NCI-H1694 treated with DMSO at 0.1 percent for 48 hours (cell line): ENCODE results near the gene SERINC3.
"Not testable (repeated sequence)": the region's sequence is repeated elsewhere in the genome, so short reads cannot be mapped to it uniquely, and the experiment has no call there.

Experiments used
- DNase-seq: peaks from one replicate; lab custom pipeline; 2025; lab: John Stamatoyannopoulos, UW

Gene SERINC3

DNA sequence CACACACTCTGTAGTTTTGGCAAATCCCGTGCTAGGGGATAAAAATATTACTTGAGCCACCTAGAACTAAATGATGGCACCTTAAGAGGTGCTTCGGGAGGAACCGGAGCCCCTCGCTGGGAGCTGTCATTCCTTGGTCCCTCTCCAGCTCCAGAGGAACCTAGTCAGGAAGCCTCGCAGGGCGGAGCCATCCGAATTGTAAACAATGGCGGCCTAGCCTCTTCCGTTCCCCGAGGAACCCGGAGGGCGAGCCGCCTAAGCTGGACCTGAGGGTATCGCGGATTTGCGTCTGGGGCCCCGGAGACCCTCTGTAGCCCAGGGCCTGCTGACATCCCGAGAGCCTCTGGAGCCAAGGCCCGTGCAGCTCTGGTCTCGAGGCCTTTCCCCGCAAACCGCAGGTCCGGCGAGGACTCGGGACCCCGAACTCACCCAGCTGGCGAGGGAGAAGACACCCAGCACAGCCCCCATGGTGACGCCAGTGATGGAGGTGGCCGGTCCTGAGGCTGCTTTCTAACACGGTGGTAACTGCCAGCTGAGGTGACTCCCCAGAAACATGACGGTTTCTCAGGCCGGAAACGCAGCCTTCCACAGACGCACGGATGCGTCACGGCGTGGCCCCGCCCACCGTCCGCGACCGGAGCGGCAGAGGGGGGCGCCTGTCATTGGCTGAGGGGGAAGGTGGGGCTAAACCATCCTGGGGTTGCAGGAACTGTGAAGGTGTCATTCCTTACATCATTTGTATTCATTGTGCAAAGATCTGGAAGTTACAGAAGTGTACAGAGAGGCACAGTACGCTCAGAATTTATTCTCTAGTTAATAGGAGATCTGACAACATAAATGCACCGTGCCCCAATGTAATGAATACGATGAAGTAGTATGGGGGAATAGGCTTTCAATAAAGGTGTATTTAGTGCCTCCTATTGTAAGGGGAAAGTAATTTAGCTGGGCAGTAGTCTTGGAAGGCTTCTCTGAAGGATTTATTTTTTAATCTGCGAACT is at the start of gene SERINC3:
Gene SERINC3, minus strand, starts transcription at position 587 of the 998 bp plus-strand sequence. Its CDS starts 119 bp downstream, at position 468.
- DNase-seq, result peak; percentile 68

DNA sequence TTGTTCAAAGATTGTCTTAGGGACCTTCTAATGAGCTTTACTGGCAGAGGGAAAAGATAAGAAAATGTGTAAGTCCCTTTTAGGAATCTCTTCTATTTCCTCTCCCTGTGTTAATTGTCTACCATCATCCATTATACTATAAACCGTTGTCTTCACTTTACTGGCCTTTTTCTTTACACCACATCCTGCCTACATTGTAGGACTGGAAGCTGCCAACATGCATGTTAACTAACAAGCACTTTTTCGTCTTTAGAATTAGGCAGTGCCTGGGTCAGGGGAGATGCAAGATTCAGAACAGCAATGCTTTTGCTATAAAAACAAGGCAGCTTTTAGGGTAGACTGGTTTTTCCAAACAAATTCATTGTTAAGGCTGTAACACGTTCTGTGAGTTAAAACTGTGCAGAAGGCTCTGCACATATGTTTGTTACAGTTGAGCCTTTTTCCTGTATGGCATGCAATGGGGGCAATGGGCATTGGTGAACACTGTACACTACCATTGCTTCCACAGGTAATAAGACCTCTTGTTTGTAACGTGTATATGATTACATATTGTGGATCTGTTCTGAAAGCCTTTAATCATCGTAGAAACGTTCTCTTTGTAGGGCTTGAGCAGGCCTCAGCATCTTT is 49.6 kb upstream of the SERINC3 start:
- no peak for DNase-seq

DNA sequence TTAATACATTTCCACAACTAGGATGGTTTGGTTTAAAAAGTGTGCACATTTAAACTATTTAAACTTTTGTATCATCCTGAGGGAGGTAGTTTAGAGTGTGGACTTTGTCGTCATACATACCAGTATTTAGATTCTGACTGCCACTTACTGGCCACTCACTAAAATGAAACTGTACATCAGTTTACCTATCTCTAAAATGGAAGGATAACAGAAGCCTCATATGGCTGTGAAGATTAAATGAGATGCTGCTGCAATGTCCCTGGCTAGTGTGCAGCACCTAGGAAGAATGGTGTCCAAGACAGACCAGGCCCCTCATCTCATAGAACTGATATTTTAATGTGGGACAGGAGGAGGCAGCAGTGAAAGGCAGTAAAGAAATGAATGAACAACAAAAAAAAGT is 48.5 kb upstream of the SERINC3 start:
- no peak for DNase-seq

DNA sequence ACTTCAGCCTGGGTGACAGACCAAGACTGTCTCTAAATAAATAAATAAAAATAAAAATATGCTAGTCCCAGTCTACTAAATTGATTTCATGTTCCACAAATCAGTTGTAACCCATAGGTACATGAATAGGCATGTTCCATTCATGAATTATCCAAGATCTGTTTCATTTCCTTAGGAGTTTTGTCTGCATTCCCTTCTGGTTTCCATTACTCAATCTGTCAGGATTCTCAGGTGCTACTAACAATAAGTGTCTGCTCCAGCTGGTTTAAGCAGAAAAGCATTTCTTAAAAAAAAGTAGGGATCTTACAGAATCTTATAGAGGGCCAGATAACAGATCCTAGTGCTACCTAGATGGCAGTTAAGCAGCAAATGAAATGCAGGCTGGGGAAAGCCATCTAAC is 44.9 kb upstream of the SERINC3 start:
- DNase-seq, result no peak

DNA sequence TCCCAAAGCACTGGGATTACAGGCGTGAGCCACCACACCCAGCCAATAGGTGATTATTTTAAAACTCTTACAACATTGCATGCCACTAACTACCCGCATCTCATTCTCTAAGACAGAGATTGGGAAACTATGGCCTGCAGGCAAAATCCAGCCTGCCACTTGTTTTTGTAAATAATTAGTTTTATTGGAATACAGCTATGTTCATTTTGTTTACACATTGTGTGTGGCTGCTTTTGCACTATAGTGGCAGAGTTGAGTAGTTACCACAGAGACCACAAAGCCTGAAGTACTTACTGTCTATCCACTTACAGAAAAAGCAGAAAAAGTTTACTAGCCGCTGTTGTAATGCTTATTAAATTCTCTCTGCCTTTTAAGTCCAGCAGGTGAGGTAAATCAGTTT is 44.1 kb upstream of the SERINC3 start:
- DNase-seq, result no peak

DNA sequence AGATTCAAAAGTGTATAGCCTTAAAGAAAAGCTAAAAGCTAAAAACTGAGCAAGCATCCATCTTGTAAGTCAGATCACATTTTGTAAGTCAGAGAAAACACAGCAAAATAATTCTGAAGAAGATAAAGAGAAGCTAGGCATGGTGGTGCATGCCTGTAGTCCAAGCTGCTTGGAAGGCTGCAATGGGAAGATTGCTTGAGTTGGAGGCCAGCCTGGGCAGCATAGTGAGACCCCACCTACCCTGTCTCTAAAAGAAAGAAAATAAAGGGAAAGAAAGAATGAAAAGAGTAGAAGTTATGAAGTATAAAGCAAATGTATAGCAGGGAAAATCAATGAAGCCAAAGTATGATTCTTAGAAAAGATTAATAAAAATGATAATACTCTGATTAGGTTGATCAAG is 40.0 kb upstream of the SERINC3 start:
- DNase-seq, result no peak

DNA sequence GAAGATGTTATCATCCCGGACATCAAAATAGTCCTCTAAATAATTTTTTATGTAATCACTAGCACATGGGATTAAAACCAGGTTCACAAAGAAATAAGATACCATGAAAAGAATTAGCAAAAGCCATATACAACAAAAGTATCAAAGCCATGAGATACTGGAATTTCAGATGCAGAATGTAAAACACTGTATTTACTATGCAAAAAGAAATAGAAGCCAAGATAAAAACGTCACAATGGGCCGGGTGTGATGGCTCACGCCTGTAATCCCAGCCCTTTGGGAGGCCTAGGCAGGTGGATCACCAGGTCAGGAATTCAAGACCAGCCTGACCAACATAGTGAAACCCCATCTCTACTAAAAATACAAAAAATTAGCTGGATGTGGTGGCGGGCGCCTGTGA is 38.9 kb upstream of the SERINC3 start:
- DNase-seq, result not testable (repeated sequence)

DNA sequence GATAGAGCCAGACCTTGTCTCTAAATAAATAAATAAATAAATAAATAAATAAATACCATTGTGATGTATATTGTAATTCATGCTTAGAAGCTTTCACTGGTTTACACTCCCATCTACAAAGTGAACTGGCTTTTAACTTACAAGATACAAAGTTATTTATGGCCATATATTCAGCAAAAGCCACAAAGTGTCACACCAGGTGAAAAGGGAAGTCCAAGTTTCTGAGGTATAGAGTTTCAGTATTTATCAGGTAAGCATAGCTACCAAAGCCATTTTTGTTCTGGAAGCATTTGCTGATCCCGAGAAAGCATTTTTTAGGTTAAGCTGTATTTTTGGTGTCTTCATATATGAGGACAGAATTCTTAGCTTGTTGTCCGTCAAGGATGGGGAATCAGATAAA is 38.4 kb upstream of the SERINC3 start:
- DNase-seq, result no peak

DNA sequence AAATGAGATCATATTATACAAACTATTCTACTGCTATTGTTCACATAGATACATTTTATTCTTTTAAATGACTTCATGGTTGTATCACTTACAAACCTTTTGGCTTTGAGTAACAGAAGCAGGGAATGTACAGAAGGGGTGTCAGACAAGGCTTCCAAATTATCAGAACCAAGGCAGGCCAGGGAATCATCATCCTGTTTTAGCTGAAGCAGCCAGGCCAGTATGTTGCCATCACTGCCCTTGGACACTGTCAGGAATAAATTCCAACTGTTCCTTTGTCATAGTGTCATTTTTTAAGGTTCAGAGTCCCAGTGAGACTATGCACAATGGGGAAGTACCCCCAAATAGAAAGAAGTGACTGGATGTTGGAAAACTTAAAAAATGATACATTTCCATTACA is 37.4 kb upstream of the SERINC3 start:
- no peak for DNase-seq

DNA sequence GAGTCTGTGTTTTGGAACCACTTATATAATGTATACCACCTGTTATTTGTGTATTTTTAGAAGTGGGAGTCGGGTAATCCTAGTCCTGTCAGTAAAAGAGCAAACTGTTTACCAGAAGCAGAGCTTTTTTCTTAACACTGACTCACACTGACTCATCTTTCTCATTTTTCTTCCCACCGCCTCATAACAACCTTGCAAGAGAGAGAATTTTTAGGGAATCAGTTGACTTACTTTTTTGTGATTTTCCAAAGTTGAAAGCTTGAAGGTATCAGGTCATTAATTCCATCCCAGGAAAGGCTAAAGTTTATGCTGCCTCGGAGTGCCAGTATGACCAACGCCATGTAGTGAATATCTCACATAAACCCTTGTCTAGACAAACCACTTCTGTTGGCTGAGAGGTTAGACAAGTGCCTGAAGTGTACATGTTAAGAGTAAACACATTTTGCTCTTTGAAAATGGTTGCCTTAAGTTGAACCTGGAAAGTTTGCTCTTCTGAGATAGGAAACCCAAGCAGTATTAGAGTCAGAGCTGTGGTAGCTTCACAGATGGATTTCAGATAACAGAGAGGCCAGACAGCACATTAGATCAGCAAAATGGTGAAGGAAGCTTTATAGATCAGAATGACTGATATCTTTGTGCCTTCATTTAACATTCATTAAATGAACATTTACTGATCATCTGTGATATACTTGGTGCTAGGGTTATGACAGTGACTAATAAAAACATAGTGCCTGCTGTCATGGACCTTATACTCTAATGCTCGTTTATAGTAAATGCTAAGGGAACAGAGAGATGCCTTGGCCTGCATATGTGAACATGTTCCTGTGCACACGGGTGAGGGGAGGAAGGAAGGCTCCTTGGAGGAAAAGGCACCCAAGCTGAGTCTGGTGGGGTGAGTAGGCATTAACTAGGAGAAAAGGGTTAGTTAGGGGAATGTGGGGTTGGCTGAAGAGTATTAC is 31.4 kb upstream of the SERINC3 start:
- DNase-seq, result no peak

DNA sequence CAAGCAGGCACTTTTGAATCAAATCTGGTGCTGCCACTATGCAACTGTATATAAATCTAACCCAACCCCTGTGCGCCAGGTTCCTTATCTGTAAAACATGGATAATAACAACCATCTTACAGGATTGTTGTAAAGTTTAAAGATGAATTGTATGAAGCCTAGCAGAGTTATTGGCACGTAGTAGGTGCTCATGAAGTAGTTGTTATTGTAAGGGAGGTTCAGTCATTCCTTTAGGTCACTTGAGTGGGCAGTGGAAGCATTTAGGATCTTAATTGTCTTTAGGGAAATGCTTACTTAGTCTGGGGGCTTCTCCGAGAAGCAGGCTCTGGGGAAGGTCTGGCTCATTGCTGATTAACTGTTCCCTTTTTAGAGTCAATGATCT is 30.7 kb upstream of the SERINC3 start:
- DNase-seq, result no peak

DNA sequence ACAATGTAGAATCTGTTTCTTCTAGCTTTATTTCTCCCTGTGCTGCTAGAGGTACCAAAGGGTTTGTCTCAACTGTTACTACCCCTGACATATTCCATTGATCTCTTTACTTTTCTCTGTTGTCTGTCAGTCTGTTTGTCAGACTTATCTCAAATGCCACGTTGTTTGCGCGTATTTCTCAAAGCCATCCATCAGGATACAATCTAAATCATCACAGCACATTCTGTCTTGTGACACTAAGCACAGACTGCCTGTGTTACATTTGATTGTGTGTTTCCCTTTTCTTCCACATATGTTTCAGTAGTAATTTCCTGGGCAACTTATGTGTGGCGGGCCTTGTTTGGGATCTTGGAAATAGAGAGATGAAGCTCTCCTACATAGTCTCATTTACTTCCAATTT is 30.2 kb upstream of the SERINC3 start:
- DNase-seq, result no peak

DNA sequence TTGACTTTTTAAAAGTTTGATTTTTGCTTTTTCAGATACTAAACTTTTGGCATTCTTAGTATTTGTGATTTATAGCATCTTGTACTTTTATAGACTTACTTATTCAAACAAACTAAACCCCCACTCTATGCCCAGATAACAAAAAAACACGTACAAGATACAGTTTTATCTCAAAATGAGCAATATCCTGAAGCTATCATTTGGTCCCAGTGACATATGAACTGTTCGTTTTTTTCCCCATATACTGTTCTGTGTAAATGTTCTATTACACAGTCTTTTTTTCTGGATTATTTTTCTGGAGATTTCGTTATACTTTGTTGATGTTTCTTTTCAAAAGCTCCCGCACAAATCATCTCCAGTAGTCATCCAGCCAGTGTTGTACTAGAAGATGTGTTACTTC is 27.3 kb upstream of the SERINC3 start:
- no peak for DNase-seq

DNA sequence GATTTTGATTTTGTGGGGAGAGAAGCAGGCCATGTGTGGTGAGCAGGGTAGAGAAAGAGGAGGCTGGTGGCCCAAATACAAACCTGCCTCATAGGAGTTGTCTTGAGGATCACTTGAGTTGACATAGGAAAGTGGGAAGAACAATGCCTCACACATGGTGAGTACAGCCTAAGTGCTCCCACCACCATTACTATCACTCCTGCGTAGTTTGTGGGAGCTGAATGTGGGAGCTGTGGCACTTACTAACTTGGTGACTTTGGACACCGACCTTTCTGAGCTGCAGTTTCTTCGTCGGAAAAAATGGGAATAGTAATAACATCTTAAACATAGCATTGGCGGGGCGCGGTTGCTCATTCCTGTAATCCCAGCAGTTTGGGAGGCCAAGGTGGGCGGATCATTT is 25.5 kb upstream of the SERINC3 start:
- DNase-seq, result no peak

DNA sequence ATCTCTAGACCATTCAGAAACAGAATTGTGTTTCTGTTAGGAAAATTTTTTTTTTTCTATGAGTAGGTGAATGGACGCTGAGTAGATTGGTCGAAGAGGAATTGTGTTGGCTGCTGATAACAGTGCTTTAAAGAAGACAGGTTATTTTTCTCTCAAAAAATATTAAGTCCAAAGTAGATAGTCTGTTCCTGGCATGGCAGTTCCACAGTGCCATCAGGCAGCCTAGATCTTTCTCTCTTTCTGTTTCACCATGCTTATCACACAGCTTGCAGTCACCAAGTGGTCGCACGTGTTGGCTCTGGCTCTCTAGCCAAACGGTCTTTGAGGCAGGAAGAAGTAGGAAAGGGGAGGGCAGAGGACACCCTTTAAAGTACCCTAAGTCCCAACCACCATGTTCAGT is 22.4 kb upstream of the SERINC3 start:
- DNase-seq, result no peak

DNA sequence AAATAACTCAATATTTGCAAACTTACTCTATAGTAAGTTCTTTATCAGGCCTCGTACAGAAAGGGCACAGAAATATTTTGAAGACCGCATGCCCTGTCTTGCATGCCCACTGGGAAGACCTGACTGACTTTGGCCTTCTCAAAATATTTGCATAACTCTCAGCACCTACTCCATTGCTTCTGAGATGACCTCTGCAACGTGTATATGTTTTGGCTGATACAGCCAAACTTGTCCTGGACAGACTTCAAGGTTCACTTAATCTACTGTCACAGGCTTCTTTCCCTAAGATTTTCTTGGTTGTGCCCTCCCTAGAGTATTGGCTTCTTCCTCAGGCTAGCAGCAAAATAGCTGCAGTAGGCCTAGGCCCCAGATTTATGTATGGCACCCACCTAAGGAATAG is 21.5 kb upstream of the SERINC3 start:
- DNase-seq, result no peak

DNA sequence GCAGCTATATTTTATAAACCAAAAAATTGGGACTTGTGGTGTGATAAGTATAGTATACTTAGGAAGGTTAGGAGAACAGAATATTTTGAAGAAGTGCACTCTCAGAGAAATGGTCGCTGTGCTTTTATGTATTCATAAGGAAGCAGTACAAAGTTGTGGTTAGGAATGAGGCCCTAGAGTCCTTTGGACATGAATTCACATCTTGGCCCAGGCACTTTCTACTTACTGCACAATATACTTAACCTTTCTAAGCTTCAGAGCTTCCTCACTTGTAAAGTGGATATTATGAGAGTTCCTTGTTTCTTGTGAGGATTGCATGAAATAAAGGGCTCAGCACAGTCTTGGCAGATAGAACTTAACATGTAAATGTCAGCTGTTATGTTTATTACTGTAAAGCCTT is 21.0 kb upstream of the SERINC3 start:
- DNase-seq, result no peak

DNA sequence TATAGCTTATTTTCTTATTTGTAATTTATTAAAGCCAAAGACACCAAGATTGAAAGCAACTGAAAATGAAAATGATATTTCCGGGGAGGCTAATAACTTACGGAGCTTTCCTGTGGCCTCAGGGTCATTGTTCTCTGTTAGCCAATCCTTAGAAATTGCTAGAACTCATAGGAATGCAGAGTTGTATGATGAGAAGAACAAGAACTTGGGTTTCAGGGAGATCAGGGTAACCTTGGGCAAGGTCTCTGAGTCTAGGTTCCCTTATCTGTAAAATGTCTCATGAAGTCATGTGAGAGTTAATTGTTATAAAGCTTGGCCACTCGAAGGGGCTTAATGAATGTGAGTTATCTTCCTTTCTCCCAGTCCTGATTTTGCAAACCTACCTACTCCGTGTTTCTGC is 20.1 kb upstream of the SERINC3 start:
- no peak for DNase-seq

DNA sequence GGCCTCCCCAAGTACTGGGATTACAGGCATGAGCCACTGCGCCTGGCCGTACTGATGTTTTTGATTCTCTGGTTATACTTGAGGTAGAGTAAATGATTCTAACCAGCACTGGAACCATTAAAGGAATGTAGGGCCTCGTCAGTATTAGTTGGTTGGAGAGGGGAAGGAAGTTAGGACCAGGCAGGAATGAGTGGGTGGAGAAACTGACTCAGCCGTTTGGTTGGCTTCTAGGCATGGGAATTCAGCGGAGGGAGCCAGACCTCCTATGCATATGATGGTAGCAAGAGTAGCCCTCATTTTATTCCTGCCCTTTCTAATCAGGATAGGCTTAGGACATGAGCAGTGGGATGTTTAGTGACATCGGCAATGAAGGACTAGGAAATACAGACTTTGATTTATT is 19.0 kb upstream of the SERINC3 start:
- DNase-seq, result no peak

DNA sequence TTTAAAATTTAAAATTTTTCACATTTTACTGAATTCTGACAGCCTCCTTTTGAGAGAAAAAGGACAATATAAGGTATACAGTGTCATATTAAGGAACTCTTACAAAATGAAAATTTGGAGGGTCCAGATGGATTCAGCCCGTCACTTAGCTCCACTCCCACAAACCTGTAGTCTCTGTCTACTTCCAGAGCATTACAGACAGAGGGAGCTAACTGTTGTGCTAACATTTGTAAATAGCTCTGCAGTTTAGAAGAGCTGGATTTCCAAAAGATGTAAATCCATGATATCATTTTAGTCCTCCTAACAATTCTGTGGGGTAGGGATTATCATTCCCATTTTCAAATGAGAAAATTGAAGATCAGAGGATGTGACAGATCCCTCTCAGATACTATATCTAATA is 16.1 kb upstream of the SERINC3 start:
- no peak for DNase-seq

DNA sequence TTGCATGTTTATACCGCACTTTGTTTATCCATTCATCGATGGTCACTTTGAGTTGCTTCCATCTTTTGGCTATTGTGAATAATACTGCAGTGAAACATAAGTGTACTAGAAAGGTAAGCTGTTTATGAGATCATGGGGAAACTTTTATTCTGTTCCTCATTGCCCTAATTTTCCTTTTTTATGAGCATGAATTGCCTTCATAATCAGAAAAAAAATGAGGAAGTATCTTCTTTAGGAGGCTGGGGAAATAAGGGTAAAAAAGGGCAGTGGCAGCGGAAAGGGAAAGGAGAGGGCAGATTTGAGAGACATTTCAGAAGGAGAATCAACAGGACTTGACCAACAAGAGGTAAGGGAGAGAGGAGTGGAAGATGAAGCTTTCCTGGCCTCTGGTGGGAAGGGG is 14.3 kb upstream of the SERINC3 start:
- DNase-seq, result no peak

DNA sequence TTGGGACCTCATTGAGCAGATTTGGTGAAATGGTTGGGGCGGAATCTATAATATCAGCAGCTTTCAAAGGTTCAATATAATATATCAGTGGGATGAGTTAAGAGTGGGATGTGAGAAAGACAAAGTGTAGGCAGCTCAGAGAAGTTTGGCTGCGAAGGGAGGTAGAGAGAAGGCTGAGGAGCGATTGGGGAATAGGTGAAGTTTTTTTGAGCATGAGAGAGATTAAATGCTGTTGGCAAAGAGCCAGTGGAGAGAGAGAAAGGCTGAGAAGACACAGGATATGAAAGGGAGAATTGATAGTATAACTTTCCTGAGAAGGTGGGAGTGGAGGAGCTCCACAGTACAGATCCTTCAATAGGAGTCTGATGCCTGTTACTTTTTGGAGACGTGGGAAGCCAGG is 12.1 kb upstream of the SERINC3 start:
- DNase-seq, result no peak
